NCI-H526 treated with DMSO at 0.1 percent for 48 hours (cell line): Measurements from ENCODE around the gene ZNF385B.

Source experiments
- DNase-seq: peaks from one replicate; lab custom pipeline; 2025; lab: John Stamatoyannopoulos, UW

The ZNF385B gene

DNA sequence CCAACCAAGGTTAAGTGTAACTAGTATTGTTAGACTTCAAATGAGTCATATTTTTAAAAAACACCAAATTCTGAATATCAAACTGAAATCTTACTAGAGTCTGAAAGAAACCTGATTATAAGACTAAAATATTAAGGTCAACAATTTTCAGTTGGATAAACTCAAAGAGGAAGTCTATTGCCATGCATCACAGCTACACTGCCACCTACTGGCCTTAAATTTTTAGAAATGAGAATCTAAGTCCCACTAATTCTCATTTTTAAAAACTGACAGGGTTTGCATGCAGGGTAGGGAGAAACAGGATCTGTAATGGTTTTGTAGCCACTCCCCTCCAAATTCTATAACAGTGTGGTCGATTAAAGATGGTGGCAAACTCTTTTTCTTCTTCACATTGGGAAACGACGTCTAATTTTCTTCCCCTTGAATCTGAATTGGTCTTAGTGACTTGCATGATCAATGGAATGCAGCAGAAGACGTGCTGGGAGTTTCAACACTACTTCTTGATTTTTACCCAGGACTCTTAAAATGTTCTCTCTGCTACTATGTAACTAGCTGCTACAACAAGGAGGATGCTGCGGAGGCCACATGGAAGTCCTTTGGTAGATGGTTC is 420.7 kb downstream of the ZNF385B start:
- DNase-seq, result peak; percentile 12

GRCh38 chr2:179438654-179439053 is 422.8 kb downstream of the ZNF385B start:
- no peak for DNase-seq

DNA sequence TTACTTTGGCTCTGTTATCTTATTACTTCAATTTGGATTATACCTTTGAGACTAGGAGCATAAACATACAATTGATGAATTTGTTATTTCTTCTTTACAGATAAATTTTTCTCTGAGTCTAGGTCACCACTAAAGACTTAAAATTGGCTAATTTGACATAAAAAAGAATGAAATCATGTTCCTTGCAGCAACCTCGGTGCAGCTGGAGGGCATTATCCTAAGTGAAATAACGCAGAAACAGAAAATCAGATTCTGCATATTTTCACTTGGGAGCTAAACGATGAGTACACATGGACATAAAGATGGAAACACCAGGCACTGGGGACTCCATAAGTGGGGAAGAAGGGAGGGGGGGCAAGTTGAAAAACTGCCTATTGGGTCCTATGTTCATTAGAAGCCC is 424.0 kb downstream of the ZNF385B start:
- DNase-seq, result no peak

DNA sequence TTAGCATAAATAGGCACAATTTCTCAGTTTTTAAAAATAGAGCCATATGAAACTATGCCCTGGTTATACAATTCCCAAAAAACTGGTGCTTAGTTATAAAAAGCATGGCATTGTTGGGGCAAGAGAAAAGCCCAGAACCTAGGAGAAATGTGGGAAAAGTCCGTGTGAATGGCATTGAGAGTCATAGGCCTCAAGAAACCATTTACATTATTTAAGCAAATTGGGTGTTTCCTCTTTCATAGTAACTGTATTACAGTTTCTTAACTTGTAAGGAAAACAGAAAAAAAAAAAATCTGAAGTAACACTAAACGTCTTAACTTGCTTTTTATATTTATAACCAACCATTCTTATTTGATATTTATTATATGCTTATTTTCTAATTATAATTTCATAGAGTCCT is 425.8 kb downstream of the ZNF385B start:
- no peak for DNase-seq

GRCh38 chr2:179435000-179435399 is 426.4 kb downstream of the ZNF385B start:
- DNase-seq, result no peak

- no peak for DNase-seq
Observed at GRCh38 chr2:179434357-179434756, 427.1 kb downstream of the ZNF385B start.

- DNase-seq, result no peak
Observed at GRCh38 chr2:179432751-179433150, 428.7 kb downstream of the ZNF385B start.

DNA sequence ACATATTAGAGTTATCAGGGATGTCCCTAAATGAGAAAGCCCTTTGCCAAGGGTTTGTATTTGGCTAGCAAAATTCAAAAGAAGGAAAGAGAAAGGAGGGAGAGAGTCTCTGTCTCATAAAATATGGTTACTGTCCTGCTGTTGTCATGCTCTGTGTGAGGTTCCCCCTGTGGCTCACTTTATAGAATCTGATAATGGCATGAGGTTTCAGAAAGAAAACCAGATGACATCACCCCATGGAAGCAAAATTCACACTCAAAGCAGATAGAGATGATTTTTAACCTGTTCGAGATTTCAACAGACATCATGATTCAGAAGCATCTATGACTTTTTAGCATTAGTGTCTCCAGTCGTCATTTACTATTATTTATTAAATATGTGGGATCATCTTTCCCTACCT is 431.8 kb downstream of the ZNF385B start:
- DNase-seq, result no peak

DNA sequence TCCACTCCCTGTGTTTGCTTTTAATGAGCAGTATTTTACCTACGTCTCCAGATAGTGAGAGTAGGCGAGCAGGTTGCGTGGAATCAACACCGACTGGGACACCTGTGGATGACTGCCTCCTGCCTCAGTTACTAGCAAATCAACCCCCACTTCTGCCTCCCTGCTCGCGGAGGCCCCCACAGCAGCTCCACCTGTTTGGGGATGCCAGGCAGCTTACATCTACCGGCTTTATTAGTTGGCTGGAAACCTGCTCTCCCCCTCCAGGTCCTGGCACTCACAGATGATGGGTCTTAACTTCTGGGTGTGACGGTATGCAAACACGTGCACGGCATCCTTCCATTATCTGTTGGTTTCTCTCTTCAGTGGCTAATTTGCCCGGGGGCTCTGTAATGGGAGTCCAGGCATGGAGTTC is 432.3 kb downstream of the ZNF385B start:
- no peak for DNase-seq

DNA sequence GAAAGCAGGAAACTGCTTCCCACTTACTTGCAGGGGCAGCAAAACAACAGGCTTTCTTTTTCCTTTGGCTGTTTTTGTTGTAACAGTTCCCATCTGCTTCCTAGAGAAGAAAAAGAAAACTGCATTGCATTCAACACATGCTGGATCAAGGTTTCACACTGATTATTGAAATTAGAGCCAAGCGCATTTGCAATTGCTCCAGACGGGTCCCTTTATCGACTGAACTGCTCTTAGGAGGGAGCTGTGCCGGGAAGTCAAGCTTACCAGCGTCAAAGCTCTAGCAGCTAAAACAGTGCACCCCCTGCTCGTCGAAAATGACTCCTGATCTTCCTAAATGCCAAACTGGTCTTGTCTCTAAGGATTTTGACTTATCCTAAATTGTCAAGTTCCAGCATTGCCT is 432.8 kb downstream of the ZNF385B start:
- no peak for DNase-seq

DNA sequence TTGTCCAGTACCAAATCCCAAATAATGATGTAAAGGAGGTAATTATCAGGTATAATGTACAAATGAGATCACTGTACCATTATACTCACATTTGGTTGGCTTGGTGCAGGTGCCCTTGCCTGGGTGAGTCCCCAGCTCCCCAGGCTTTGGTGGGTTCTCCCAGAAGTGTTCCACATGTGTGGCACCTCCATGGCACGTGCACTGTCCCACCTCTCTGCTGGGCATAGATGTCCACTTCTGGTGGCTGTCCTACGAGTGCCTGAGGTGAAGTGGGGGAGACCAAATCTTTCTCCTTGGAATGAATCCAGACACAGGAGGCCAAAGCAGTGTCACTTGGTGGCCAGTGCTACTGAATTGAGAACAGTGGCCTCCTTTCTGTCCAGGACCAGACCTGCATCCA is 434.3 kb downstream of the ZNF385B start:
- no peak for DNase-seq

DNA sequence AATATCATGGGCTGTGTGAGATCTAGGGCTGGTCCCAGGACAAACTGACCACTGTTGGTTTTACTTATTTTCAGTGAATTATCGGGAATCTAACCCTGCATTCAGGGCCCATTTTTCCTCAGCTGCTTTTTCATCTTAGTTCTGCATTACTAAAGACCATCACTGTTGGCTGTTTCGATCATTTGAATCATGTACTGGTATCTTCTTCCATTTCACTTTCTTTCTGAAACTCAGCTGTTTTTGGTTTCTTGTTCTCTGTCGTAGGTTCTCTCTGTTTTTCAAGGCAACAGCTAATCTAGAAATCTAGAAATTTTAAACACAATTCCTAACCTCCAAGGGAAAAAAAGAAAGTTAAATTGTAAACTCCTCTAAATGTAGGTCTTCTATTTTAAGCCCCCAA is 436.8 kb downstream of the ZNF385B start:
- DNase-seq, result no peak

GRCh38 chr2:179422037-179422643 is 439.3 kb downstream of the ZNF385B start:
- DNase-seq, result peak; percentile 50

GRCh38 chr2:179417436-179417949 is 443.9 kb downstream of the ZNF385B start:
- DNase-seq, result peak; percentile 96

DNA sequence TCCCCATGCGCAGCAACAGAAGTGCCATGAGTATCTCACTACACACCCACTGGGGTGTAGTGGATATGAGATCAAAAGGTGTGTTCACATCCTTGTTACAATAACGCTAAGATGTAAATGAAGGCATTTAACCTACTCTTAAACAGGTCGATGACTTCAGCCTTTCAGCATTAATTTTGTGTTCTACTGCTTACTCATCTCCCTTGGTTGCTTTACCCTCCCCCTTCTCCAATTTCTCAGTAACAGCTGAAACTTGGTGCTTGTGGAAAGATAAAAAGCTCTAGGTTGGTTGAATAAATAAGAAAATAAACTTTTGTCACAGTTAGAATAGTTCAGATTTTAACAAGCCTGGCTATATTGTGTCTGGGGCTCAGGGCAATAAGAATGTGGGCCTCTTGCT is 449.3 kb downstream of the ZNF385B start:
- DNase-seq, result no peak

GRCh38 chr2:179410552-179411356 is 450.7 kb downstream of the ZNF385B start:
- peak; percentile 34 for DNase-seq

DNA sequence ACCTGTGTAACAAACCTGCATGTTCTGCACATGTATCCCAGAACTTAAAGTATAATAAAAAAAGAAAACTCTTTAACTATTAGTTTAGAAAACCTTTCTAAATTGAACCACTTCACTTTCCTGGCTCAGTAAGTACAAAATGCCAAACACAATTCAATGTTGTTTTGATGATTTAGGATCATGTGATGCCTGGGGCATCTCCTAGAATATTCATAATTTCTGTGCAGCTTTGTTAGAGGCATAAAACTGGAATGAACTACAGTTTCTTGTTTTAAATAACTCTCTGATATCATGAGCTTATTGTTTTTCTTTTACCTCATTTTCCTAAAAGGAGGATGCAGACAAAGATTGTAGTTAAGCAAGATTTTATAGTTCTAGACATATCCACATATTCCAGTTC is 457.8 kb downstream of the ZNF385B start:
- no peak for DNase-seq

DNA sequence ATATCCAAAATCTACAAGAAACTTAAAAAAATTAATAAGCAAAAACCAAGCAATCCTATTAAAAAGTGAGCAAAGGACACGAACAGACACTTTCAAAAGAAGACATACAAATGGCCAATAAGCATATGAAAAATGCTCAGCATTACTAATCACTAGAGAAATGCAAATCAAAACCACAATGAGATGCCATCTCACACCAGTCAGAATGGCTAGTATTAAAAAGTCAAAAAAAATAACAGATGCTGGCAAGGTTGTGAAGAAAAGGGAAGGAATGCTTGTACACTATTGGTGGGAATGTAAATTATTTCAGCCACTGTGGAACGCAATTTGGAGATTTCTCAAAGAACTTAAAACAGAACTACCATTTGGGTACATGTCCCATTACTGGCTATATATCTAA is 467.9 kb downstream of the ZNF385B start:
- no peak for DNase-seq
